ENCODE data around the gene BTRC. TPM values are rescaled to one million over a fixed set of nuclear protein-coding genes. Genes with fewer than 3 reads are reported as not detected.
A peak's percentile ranks its signal among the peaks of the same experiment; 100 is the strongest.
"Not testable (repeated sequence)": the region's sequence is repeated elsewhere in the genome, so short reads cannot be mapped to it uniquely, and the experiment has no call there.

Gene BTRC
- polyA plus RNA-seq, 6 donors from 2014 or later, result 6.0 to 13.4 (median 8.3) TPM

GRCh38 chr10:101403161-101403560, 49.2 kb downstream of the BTRC start:
- H3K36me3 Mint-ChIP-seq, result no peaks in the 10 kb centered on the region
- ATAC-seq (ENCODE audit: low read depth in 2 of 2) (no peak), DNase-seq (no peak)
- no peak overlapping the region for H3K27ac Mint-ChIP-seq
- H3K4me1 Mint-ChIP-seq, result peaks cover 7 to 28% (median 14%) of the 10 kb centered on the region in 3 donors
- no peaks in the 10 kb centered on the region for H3K27me3 Mint-ChIP-seq
- no peak overlapping the region for H3K4me3 Mint-ChIP-seq
- H3K9me3 Mint-ChIP-seq, result no peaks in the 10 kb centered on the region

- DNase-seq, result no peak
- Mint-ChIP-seq H3K4me1 (peaks cover 7 to 28% (median 14%) of the 10 kb centered on the region in 3 donors), H3K36me3 (peaks cover 0 to 10% of the 10 kb centered on the region in 2 donors), H3K4me3 (no peak overlapping the region), H3K27ac (no peak overlapping the region), H3K27me3 (no peaks in the 10 kb centered on the region), H3K9me3 (peaks cover 0 to 3% (median 0%) of the 10 kb centered on the region in 7 donors)
- no peak for ATAC-seq (ENCODE audit: low read depth in 2 of 2)
These were observed 51.0 kb downstream of the BTRC start for GRCh38 chr10:101405001-101405400.

GRCh38 chr10:101411598-101411997, 57.6 kb downstream of the BTRC start:
- DNase-seq (no peak), ATAC-seq (ENCODE audit: low read depth in 2 of 2) (no peak)
- peaks cover 13 to 27% (median 16%) of the 10 kb centered on the region in 3 donors for H3K4me1 Mint-ChIP-seq
- H3K27ac Mint-ChIP-seq, result no peak overlapping the region
- no peaks in the 10 kb centered on the region for H3K27me3 Mint-ChIP-seq
- peak overlapping the region in 1 of 8 donors; percentile 8 for H3K4me3 Mint-ChIP-seq
- peaks cover 3 to 19% (median 11%) of the 10 kb centered on the region in 7 donors for H3K9me3 Mint-ChIP-seq
- H3K36me3 Mint-ChIP-seq, result peaks cover 11 to 13% of the 10 kb centered on the region in 2 donors

GRCh38 chr10:101414034-101414433, 60.1 kb downstream of the BTRC start:
- H3K4me3 Mint-ChIP-seq, result no peak overlapping the region
- peaks cover 13 to 27% (median 16%) of the 10 kb centered on the region in 3 donors for H3K4me1 Mint-ChIP-seq
- no peak for ATAC-seq (ENCODE audit: low read depth in 2 of 2)
- H3K9me3 Mint-ChIP-seq, result peaks cover 3 to 19% (median 11%) of the 10 kb centered on the region in 7 donors
- no peak for DNase-seq
- peaks cover 10 to 13% of the 10 kb centered on the region in 2 donors for H3K36me3 Mint-ChIP-seq
- no peak overlapping the region for H3K27ac Mint-ChIP-seq
- H3K27me3 Mint-ChIP-seq, result no peaks in the 10 kb centered on the region

GRCh38 chr10:101415884-101416283, 61.9 kb downstream of the BTRC start:
- ATAC-seq (ENCODE audit: low read depth in 2 of 2), result no peak
- no peak overlapping the region for H3K4me3 Mint-ChIP-seq
- H3K9me3 Mint-ChIP-seq, result peaks cover 3 to 19% (median 11%) of the 10 kb centered on the region in 7 donors

GRCh38 chr10:101421967-101422366, 68.0 kb downstream of the BTRC start:
- not testable (repeated sequence) for H3K27ac Mint-ChIP-seq; H3K36me3 Mint-ChIP-seq; H3K4me3 Mint-ChIP-seq; DNase-seq; ATAC-seq (ENCODE audit: low read depth in 2 of 2); H3K9me3 Mint-ChIP-seq; H3K27me3 Mint-ChIP-seq
- H3K4me1 Mint-ChIP-seq, result peaks cover 3 to 40% (median 12%) of the 10 kb centered on the region in 3 donors

More at GRCh38 chr10:101415884-101416283, 61.9 kb downstream of the BTRC start:
- no peak for DNase-seq
- Mint-ChIP-seq H3K27ac (no peak overlapping the region), H3K36me3 (peaks cover 2 to 13% of the 10 kb centered on the region in 2 donors), H3K27me3 (no peaks in the 10 kb centered on the region), H3K4me1 (peaks cover 17 to 44% (median 20%) of the 10 kb centered on the region in 3 donors)

- H3K4me1 Mint-ChIP-seq, result peaks cover 4 to 28% (median 19%) of the 10 kb centered on the region in 3 donors
- no peaks in the 10 kb centered on the region for H3K9me3 Mint-ChIP-seq
- no peaks in the 10 kb centered on the region for H3K27me3 Mint-ChIP-seq
- no peak overlapping the region for H3K27ac Mint-ChIP-seq
- H3K4me3 Mint-ChIP-seq, result no peak overlapping the region
- peaks cover 0 to 5% of the 10 kb centered on the region in 2 donors for H3K36me3 Mint-ChIP-seq
- DNase-seq (no peak), ATAC-seq (ENCODE audit: low read depth in 2 of 2) (no peak)
These were observed 71.6 kb downstream of the BTRC start for GRCh38 chr10:101425535-101425934.

GRCh38 chr10:101428036-101428435, 74.1 kb downstream of the BTRC start:
- no peaks in the 10 kb centered on the region for H3K27me3 Mint-ChIP-seq
- H3K27ac Mint-ChIP-seq, result peak overlapping the region in 1 of 6 donors; percentile 88
- H3K36me3 Mint-ChIP-seq, result peaks cover 0 to 5% of the 10 kb centered on the region in 2 donors
- no peaks in the 10 kb centered on the region for H3K9me3 Mint-ChIP-seq
- DNase-seq (no peak), ATAC-seq (ENCODE audit: low read depth in 2 of 2) (no peak)
- H3K4me1 Mint-ChIP-seq, result peaks cover 3 to 22% (median 11%) of the 10 kb centered on the region in 3 donors
- H3K4me3 Mint-ChIP-seq, result no peak overlapping the region

GRCh38 chr10:101429423-101429822, 75.5 kb downstream of the BTRC start:
- Mint-ChIP-seq H3K27me3 (no peaks in the 10 kb centered on the region), H3K36me3 (peaks cover 0 to 5% of the 10 kb centered on the region in 2 donors), H3K9me3 (no peaks in the 10 kb centered on the region), H3K4me1 (peaks cover 3 to 20% (median 11%) of the 10 kb centered on the region in 3 donors), H3K4me3 (no peak overlapping the region), H3K27ac (peak overlapping the region in 2 of 6 donors; percentile 53 to 86)
- no peak for ATAC-seq (ENCODE audit: low read depth in 2 of 2)
- DNase-seq, result no peak

- H3K27ac Mint-ChIP-seq, result no peak overlapping the region
- H3K9me3 Mint-ChIP-seq, result no peaks in the 10 kb centered on the region
- H3K36me3 Mint-ChIP-seq, result peaks cover 0 to 5% of the 10 kb centered on the region in 2 donors
- no peaks in the 10 kb centered on the region for H3K27me3 Mint-ChIP-seq
- no peak overlapping the region for H3K4me3 Mint-ChIP-seq
- ATAC-seq (ENCODE audit: low read depth in 2 of 2), result no peak
- H3K4me1 Mint-ChIP-seq, result no peaks in the 10 kb centered on the region
- DNase-seq, result no peak
These were observed 82.3 kb downstream of the BTRC start for GRCh38 chr10:101436302-101436701.

- H3K9me3 Mint-ChIP-seq, result no peaks in the 10 kb centered on the region
- H3K4me1 Mint-ChIP-seq, result peaks cover 0 to 6% (median 5%) of the 10 kb centered on the region in 3 donors
- H3K27me3 Mint-ChIP-seq, result no peaks in the 10 kb centered on the region
- no peaks in the 10 kb centered on the region for H3K36me3 Mint-ChIP-seq
- DNase-seq (no peak), ATAC-seq (ENCODE audit: low read depth in 2 of 2) (no peak)
- no peak overlapping the region for H3K27ac Mint-ChIP-seq
- H3K4me3 Mint-ChIP-seq, result no peak overlapping the region
These were observed 85.0 kb downstream of the BTRC start for GRCh38 chr10:101438881-101439391.

GRCh38 chr10:101441541-101442455, 87.8 kb downstream of the BTRC start:
- Mint-ChIP-seq H3K4me1 (peaks cover 0 to 6% (median 5%) of the 10 kb centered on the region in 3 donors), H3K9me3 (no peaks in the 10 kb centered on the region), H3K27ac (peak overlapping the region in 3 of 6 donors; percentile 2 to 66 (median 53)), H3K4me3 (no peak overlapping the region), H3K36me3 (no peaks in the 10 kb centered on the region), H3K27me3 (no peaks in the 10 kb centered on the region)
- DNase-seq (peak; percentile 4), ATAC-seq (ENCODE audit: low read depth in 2 of 2) (peak; percentile 80)

GRCh38 chr10:101442456-101442800, 88.5 kb downstream of the BTRC start:
- Mint-ChIP-seq H3K27ac (peak overlapping the region in 2 of 6 donors; percentile 53 to 66), H3K27me3 (no peaks in the 10 kb centered on the region), H3K4me1 (peaks cover 0 to 6% (median 5%) of the 10 kb centered on the region in 3 donors), H3K36me3 (no peaks in the 10 kb centered on the region), H3K4me3 (no peak overlapping the region), H3K9me3 (no peaks in the 10 kb centered on the region)
- DNase-seq (no peak), ATAC-seq (ENCODE audit: low read depth in 2 of 2) (no peak)
